Stimulated activated CD4-positive, alpha-beta T cell treated with anti-CD3 and anti-CD28 coated beads, Interleukin-4, amount 100 ng/mL, for 24 hours (primary cell): ENCODE measurements around the gene PTRH1.
"Not testable (repeated sequence)": the region's sequence is repeated elsewhere in the genome, so short reads cannot be mapped to it uniquely, and the experiment has no call there.

Experiments
- DNase-seq: peaks from one replicate; pipeline ENCODE4 v3.0.0-alpha.2; 2020

The PTRH1 gene, protein sequence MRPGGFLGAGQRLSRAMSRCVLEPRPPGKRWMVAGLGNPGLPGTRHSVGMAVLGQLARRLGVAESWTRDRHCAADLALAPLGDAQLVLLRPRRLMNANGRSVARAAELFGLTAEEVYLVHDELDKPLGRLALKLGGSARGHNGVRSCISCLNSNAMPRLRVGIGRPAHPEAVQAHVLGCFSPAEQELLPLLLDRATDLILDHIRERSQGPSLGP

DNA sequence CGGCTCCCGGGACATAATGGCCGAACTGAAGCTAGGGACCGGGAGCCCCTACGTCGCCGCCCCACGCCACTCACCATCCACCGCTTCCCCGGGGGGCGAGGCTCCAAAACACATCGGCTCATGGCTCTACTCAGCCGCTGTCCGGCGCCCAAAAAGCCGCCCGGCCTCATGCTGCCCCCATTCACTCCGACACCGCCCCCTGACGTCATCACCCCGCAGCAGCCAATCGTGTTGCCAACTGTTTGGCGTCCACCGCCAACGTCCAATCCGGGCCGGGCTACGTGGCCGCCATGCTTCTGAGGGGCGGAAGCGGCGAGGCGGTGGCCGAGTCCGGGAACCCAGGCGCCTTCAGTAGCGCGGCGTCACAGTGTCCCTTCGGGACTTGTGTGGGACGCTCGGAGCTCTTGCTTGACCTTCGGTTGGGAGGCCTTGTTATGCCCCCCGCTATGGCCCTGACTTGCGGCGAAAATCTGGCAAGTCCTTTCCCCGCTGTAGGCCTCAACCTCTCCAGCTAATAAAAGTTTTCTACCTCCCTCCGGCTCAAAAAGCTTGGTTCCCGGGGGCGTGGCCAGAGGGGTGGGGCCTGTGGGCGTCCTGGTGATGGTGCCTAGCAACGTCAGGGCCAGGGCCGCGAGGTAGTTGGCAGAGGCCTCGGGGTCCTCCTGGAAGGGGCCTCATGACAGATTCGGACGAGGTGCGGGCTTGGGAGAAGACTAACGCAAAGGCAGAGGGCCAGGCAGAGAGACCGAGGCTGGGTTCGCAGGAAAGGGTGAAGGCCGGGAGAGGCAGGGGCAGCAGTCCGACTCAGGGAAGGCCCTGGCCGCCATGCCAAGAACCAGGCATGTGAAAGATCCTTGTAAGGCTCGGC lies at the start of gene PTRH1, which contains the start of gene TTC16:
PTRH1 (minus strand) TSS at position 194 of the 868 bp plus-strand sequence; CDS start at position 170, 24 bp downstream.
TTC16 (plus strand) TSS at position 610 of the 868 bp plus-strand sequence; CDS start at position 677, 67 bp downstream.
- peak; percentile 97 for DNase-seq

DNA sequence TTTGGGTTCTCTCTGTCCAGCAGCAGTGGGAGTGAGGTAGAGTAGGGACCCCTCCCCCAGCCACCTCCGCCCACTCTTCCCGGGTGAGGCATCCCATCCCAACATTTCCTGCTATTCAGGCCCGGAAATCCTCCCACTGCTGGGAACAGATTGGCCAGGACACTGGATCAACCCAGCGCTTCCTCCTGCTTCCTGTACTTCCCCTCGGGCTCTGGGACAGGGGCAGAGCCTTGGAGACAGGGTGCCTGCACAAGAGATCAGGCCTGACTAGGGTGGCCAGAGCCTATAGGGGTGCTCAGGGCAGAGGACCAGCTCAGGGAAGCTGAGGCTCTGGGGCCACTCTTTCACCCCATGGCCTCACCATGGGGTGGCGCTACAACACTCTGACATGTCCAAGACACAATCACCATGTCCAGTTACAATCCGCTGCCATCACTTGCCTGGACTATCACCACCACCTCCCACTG lies 48.5 kb upstream of the PTRH1 start:
- DNase-seq, result no peak

DNA sequence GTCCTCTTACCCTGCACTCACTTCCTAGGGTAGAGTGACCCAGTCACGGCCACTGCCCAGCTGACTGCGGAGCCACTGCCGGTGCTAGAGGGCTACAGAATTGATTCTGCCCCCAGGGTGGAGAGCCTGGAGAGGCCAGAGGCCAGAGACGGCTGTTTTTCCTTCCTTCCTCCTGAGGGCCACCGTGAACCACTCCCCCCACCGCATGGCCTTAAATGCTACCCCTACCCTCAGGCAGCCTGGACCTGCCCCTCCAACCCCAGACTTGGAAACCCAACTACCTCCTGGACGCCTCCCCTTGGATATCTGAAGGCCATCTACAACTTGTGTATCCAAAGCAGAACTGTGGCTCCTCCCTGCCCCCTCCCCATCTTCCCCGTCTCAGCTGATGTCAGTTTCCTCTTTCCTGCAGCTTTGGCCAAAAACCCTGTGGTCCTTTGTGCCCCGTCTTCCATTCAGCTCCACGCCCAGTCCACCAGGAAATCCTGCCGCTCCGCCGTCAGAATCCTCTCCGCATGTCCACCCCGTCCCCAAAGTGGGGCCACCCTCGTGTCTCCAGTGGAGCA lies 46.7 kb upstream of the PTRH1 start:
- DNase-seq, result no peak

DNA sequence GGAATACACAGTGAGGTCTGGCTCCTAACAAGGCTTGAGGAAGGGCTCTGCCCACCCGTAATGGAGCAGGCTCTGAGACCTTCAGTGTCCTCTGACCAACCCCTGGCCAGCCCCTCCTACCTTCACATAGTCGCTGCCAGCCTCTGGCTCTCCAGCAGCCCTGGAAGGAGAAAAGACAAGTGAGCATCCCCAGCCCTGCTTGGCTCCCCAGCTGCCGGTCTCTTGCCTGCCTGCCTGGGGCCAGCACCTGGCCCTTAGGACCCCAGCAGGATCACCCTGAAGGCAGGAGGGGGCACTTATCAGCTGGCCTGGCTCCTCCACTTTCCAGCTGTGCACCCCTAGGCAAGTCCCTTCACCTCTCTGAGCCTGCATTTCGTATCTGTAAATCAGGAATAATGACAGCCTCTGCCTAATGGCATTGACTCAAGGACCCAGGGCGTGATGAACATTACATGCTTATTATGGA lies 46.1 kb upstream of the PTRH1 start:
- DNase-seq, result no peak

DNA sequence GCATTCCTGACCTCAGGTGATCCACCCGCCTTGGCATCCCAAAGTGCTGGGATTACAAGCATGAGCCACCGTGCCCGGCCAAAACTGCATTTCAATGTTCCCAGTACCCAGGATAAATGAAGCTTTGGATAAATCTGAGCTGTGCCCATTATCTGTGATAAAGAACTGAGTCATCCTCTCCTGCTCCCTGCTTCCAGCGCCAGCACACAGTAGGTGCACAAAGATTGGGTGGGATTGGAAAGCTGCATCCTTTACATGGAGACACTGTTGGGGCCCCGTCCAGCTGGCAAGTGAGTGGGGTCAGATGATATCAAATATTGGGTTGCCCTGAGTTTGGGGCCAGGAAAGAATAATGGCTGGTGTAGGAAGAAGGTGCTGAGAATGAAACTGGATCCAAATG lies 45.6 kb upstream of the PTRH1 start:
- no peak for DNase-seq

DNA sequence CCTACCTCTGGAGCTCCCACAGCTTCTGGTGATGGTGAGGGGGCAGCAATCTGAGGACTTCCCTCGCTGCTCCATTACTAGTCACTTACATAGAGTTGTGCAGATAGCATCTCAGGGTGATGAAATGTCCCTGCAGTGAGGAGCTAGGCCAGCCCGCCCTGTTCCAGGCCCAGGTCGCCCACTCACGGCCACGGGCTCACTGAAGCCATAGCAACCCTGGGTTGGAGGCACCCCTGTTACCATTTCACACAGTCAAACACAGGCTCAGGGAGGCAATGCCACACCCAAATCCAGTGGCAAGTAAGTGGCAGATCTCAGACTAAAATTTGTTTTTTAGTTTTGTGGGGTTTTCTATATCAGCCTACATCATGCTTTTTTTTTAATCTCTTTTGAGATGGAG lies 43.4 kb upstream of the PTRH1 start:
- no peak for DNase-seq

DNA sequence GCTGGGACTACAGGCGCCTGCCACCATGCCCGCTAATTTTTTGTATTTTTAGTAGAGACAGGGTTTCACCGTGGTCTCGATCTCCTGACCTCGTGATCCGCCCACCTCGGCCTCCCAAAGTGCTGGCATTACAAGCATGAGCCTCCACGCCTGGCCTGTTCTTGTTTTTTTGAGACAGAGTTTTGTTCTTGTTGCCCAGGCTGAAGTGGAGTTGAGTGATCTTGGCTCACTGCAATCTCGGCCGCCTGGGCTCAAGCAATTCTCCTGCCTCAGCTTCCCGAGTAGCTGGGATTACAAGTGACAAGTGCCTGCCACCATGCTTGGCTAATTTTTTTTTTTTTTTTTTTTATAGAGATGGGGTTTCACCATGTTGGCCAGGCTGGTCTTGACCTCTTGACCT lies 41.3 kb upstream of the PTRH1 start:
- DNase-seq, result not testable (repeated sequence)

DNA sequence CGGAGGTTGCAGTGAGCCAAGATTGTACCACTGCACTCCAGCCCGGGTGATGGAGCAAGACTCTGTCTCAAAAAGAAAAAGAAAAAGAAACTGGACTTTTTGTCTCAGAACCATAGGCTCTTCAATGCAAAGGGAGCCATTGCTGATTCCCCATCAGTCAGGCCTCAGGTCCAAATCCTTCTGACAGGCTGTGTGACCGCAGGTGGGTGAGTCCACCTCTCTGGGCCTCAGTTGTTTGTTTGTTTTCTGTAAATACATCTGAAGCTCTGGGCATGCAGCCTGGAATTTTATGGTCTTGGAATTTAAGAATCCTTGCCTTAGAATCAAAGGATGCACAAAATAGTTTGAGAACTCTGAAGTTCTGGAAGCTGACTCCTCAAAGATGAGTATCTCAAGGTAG lies 40.8 kb upstream of the PTRH1 start:
- no peak for DNase-seq

DNA sequence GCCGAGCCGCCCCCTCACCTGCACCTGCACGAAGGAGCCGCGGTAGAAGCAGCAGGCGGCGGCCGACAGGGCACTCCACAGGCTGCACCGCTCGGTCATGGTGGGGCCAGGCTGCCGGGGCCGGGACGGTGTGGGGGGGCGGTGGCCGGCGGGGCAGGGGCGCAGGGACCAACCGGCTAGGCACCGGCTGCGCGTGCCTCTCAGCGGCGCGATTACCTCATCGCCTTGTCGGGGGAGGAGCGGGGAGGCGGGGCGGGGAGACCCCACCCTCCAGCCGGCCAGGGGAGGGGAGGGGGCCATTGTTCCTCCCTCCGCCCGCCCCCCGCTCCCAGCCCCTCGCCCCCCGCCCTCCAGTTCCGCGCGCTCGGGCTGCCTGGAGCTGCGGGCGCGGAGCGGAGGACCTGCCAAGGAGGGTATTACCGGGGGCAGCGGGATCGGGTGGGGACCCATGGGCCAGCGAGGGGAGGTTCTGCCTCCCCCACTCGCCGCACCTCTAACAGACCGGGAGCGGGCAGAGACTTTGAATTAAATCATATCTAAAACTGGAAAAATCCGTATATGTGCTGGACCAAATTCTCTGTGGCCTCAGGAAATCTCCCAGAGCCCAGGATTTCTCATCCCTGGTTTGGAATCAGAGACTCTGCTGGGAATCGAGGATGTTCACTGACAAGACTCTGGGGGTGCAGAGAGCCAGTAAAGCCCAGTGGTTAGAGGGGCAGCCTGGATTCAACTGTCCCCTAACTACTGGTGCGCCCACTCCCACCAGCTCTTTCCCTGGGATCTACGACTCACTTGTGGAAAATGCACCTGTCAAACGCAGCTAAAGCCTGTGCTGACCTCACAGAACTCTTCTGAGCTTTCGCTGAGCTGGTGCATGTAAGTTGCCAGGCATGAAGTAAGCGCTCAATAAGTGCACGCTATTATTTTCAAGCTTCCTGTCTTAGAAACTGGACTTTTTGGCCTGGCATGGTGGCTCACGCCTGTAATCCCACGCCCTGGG lies 39.9 kb upstream of the PTRH1 start:
- no peak for DNase-seq

DNA sequence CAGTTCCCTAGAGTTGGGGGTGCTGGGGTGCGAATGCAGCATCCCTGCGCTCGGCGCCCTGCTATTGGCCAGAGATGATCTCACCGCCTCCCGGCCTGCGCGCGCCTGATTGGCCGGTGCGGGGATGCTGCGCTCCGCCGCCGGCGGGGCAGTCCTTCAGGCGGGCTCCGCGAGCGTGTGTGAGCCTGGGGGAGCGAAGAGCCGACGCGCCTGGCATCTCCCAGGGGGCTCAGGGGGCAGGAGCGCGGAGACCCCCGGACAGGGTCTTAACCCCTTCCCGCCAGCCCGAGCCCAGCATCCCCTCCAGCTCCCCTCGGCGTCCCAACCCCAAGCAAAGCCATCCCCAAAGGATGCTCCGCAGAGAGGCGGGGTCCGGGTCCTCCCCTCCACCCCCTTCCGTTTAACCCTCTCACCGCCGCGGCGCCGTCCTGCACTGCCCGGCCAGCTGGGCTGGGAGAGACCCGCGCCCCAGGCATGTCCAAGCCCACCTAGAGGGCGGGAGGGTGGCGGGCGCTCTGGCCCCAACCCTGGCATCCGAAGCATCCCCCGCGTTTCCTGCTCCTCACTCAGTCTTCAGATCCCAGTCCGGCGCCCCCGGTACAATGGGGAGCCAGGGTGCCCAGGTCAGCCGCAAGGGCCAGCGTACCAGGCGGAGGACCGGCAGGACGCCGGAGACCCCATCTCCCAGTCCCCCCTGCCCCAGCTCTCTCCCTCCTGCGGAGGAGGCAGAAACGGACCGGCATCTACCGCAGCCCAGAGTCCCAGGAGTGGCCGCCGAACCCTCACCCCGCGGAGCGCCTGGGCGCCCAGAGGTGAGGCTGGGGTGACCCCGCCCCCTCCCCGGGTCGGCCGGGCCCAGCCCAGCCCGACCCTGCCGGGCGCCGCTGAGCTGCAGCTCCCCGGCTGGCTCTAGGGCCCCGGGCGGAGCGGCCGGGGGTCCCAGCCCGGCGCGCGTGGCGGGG lies 38.9 kb upstream of the PTRH1 start:
- no peak for DNase-seq

DNA sequence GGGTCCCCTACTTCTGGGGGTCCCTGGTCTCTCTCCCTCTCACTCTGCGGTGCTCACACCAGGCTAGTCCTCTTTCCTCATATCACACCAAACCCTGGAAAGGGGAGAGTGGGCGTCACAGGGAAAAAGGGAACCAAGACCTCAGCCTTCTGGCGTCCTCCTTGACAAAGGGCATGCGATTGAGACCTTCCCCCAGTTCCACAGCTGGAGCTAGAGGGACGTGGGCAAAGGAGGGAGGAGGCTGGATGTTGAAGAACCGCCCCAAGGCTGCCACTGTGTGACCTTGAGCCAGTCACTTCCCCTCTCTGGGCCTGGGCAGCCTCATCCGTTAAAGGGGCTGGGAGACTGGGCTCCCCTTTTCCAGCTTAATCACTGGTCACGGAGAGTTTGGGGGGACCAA lies 38.2 kb upstream of the PTRH1 start:
- no peak for DNase-seq

DNA sequence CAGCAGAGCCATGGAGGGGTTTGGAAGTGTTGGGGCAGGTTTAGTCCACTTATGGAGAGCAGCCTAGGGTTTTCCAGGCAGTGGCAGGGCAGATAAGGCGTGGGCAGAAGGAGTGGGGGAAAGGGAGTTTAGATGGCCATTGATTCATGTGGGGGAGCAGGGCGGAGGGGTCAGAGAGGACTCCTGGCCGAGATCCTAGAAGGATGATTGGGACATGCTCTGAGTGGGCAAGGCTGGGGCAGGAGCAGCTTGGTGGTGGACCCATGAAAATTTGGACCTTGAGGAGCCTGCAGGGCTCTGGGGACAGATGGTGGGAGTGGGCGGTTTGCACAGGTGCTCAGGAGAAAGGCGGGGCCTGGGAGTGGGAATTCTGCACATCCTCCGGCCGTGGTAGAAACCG lies 37.7 kb upstream of the PTRH1 start:
- no peak for DNase-seq

DNA sequence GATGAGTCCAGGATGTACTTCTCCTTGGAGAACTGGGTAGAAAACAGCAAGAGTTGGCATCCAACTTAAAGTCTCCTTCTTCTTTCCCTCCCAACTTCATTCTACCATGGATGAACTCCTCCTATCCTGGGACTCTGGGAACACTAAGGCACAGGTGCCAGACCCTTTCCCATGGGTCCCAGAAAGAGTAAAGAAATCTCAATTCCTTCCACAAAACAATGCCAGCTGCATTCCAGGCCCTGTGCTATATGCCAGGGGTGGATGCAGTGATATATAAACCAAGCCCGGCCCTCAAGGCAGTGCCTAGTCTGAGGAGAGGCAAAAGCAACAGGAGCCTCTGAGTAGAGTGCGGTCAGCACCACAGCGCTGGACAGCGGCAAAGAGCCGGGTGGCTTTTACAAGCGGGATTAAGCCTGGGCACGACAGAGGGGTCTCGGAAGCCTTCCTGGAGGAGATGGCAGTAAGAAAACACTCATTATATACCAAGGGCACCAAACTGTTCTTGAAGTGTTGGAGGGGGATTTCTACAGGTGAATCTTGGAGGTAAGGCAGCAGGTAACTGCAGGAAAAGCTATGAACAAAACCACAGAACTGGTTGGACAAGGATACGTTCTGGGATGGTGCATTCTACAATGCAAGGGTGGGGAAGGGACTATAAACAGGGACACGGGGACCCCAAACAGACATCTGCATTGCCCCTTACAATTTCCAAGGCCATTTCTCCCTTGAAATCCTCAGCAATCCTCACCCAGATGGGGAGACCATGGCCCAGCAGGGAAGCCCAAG lies 36.0 kb upstream of the PTRH1 start:
- DNase-seq, result no peak

DNA sequence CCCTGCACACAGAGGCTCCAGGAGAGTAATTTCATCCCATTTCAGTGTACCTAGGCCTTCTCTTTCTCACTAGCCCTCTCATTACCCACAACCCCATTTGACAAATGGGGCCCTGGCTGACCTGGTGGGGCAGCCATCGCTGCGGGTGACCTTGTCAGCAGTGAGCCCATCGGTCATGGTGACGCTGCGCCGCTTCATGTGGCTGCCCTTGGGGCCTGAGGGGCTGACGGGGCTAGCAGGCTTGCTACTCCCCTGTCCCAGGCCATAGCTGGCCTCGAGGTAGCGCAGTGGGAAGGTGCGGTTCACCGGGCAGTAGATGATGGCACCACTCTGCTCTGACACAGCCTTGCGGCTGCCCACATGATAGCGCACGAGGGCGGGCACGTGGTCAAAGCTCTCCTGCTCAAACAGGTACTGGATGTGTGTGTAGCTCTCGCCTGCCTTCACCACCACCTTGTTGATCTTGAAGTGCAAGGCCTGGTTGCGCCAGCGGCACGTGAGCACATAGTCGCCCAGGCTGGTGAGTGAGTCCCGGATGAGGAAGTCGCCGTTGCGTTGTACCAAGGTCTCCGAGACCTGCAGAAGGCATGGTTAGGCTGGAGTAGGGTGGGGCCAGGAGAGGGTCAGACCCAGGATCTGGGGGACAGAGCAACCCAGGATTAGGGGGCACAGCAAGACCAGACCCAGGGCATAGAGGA lies 33.8 kb upstream of the PTRH1 start:
- no peak for DNase-seq

DNA sequence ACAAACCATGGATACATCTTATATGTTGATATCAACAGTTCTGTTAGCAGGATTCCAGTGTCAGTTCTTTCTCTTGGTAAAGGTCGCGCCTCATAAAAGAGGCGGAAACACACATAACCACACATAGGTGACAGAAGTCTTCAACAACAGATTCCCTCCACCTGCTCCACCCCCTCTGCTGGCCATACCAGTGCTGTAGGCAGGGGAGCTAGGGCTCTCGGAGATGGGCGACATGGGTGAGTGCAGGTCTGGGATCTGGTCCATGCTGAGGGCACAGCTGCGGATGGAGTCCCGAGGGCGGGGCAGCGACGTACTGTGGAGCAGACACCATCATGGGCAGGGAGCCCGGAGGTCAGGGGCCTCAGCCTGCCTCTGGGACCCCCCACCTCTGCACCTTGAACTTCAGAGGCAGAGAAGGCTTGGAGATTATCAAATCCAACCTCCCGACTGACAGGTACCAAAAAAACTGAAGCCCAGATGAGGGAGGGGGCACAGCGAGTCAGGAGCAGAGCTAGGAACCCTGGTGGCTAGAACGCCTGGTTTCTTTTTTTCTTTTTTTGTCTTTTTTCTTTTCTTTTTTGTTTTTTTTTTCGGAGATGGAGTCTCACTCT lies 31.6 kb upstream of the PTRH1 start:
- DNase-seq, result no peak

DNA sequence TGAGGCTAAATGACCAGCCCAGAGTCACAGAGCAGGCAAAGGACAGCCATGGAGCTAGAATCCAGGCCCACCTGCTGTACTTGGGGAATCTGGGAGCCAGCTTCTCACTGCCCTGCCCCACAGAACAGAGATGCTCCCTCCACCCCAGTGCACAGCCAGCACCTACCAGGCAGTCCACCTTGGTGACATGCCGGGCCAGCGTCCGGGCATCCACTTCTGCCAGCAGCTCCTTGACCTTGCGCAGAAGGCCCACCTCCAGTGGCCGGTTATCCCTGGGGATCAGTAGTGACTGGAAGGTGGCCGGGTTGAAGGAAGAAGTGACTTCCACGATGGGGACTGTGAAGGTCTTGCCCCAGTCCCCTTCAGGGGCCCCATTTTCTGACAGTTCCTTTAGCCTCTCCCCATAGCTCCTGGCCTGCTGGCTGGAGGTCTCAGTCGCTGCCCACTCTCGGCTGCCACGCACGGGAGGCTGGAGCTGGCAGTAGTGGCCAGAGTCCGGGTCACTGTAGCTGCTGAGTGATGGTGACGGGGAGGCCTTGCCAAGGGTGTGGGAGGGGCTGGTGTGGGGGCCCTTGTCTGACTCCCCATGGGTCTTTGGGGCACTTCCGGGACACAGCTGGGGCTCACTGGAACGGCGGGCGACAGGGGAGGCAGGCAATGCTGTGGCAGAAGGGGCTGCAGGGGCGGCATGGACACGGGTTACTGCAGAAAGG lies 29.1 kb upstream of the PTRH1 start:
- DNase-seq, result no peak

DNA sequence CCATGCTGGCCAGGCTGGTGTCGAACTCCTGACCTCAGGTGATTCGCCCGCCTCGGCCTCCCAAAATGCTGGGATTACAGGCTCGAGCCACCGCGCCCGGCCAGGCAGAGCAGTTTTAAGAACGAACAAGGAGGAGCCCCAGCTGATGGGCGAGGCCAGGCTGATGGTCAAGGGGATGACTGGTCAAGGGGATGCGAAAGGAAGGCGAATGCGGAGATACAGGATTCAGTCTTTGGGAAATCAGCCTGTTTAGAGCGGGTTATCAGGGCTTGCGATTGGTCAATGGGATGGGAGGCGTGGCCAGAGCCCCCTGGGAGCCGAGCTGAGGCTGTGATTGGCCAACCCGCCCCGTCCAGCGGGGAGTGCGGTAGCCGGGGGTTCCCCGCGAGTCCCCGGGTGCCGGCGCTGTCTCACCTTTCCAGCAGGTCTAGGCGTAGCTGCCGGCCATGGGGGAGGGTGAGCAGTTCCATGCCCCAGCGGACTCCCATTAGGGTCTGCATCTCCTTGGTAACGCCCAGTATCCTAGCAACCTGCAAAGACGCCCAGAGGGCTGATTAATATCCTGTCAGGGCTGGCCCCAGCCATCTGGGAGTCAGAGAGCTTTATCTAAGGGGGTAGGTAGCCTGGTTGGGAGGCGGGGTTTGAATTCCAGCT lies 27.1 kb upstream of the PTRH1 start:
- no peak for DNase-seq

DNA sequence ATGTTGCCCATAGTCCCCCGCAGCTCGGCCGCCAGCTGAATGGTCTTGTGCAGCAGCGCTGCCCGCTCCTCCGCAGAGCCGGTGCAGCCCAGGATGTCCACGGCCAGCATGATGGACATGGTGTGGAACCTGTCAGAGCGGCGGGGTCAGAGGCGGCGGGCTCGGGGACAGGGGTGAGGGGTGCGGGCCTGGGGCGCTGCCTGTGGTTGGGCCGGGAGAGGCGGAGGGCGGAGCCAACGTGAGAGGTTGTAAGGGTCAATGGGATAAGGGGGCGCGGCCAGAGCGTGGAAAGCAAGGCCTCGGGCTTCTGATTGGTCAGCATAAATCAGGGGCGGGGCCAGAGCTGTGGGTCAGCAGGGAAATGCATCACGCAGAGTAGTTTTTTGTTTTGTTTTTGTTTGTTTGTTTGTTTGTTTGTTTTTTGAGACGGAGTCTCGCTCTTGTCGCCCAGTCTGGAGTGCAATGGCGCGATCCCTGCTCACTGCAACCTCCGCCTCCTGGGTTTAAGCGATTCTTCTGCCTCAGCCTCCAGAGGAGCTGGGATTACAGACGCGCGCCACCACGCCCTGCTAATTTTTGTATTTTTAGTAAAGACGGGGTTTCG lies 26.5 kb upstream of the PTRH1 start:
- no peak for DNase-seq
